HL-60 (cell line): ENCODE data around the gene CXXC5.

Experiments used
- DNase-seq, 2 experiments: peaks; one replicate each; pipeline ENCODE4 v3.0.0-alpha.2; 2010 to 2020; ENCODE audit warnings: low read depth in 1 of 2, low spot score in 1 of 2
- H3K27ac ChIP-seq: fragments of 250-450 bp; sonication (Bioruptor Pico); replicated peaks from 2 replicates; pipeline ENCODE4 v1.5.1; 2020; ENCODE audit warnings: mild to moderate bottlenecking, moderate library complexity
- H3K27me3 ChIP-seq: fragments of 250-450 bp; sonication (Bioruptor Pico); 2 replicates; pipeline ENCODE4 v1.5.1; 2021; ENCODE audit warnings: mild to moderate bottlenecking, moderate library complexity; ENCODE audit not compliant: insufficient read depth, poor library complexity, severe bottlenecking
- H3K4me3 ChIP-seq: replicated peaks from 2 replicates; pipeline ENCODE4 v1.5.1; 2011; ENCODE audit warnings: mild to moderate bottlenecking, control low read depth, low read length; ENCODE audit not compliant: insufficient read depth
- GABPA ChIP-seq: IDR thresholded peaks from 2 replicates; pipeline ENCODE4 v1.6.1; 2012; ENCODE audit warnings: low read depth
- POLR2AphosphoS5 ChIP-seq: IDR thresholded peaks from 2 replicates; pipeline ENCODE4 v1.6.1; 2012; ENCODE audit warnings: low read depth
- SPI1 ChIP-seq: IDR thresholded peaks from 2 replicates; pipeline ENCODE4 v1.6.1; 2012; ENCODE audit warnings: low read depth, mild to moderate bottlenecking, borderline replicate concordance
- TF ChIP-seq, protein P1 (sequence below): IDR thresholded peaks from 2 replicates; pipeline ENCODE4 v1.6.1; 2012; ENCODE audit warnings: low read depth; ENCODE audit not compliant: insufficient replicate concordance
- TF ChIP-seq, protein P2 (sequence below): IDR thresholded peaks from one replicate; pipeline ENCODE4 v1.5.1; 2011; ENCODE audit warnings: low read length, control low read depth, inconsistent platforms; ENCODE audit not compliant: insufficient read depth

Gene CXXC5

DNA sequence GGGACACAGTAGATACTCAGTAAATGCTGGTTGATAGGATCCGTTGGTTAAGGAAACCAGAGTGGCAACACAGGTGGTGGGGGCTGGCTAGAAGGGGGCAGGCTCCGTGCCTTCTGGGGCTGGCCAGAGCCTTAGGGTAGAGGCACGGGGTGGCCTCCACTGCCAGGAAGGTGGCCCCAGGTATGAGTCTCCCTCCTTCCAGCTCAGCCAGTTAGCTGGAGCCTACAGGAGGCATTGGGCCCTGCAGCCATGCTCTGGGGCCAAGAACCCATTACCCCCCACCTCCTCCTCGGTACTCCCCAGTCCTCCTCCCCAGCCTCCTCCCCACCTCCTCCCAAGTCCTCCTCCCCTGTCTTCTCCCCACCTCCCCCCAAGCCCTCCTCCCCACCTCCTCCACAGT lies 27.7 kb downstream of the CXXC5 start:
- no peak for DNase-seq
- TF ChIP-seq POLR2AphosphoS5 (no peak), SPI1 (no peak), GABPA (no peak)
- TF ChIP-seq, protein P1, sequence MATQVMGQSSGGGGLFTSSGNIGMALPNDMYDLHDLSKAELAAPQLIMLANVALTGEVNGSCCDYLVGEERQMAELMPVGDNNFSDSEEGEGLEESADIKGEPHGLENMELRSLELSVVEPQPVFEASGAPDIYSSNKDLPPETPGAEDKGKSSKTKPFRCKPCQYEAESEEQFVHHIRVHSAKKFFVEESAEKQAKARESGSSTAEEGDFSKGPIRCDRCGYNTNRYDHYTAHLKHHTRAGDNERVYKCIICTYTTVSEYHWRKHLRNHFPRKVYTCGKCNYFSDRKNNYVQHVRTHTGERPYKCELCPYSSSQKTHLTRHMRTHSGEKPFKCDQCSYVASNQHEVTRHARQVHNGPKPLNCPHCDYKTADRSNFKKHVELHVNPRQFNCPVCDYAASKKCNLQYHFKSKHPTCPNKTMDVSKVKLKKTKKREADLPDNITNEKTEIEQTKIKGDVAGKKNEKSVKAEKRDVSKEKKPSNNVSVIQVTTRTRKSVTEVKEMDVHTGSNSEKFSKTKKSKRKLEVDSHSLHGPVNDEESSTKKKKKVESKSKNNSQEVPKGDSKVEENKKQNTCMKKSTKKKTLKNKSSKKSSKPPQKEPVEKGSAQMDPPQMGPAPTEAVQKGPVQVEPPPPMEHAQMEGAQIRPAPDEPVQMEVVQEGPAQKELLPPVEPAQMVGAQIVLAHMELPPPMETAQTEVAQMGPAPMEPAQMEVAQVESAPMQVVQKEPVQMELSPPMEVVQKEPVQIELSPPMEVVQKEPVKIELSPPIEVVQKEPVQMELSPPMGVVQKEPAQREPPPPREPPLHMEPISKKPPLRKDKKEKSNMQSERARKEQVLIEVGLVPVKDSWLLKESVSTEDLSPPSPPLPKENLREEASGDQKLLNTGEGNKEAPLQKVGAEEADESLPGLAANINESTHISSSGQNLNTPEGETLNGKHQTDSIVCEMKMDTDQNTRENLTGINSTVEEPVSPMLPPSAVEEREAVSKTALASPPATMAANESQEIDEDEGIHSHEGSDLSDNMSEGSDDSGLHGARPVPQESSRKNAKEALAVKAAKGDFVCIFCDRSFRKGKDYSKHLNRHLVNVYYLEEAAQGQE, result no peak
- TF ChIP-seq, protein P2, sequence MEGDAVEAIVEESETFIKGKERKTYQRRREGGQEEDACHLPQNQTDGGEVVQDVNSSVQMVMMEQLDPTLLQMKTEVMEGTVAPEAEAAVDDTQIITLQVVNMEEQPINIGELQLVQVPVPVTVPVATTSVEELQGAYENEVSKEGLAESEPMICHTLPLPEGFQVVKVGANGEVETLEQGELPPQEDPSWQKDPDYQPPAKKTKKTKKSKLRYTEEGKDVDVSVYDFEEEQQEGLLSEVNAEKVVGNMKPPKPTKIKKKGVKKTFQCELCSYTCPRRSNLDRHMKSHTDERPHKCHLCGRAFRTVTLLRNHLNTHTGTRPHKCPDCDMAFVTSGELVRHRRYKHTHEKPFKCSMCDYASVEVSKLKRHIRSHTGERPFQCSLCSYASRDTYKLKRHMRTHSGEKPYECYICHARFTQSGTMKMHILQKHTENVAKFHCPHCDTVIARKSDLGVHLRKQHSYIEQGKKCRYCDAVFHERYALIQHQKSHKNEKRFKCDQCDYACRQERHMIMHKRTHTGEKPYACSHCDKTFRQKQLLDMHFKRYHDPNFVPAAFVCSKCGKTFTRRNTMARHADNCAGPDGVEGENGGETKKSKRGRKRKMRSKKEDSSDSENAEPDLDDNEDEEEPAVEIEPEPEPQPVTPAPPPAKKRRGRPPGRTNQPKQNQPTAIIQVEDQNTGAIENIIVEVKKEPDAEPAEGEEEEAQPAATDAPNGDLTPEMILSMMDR, result no peak
- H3K4me3 ChIP-seq, result no peak overlapping the region
- no peaks in the 10 kb centered on the region for H3K27me3 ChIP-seq
- no peak overlapping the region for H3K27ac ChIP-seq

DNA sequence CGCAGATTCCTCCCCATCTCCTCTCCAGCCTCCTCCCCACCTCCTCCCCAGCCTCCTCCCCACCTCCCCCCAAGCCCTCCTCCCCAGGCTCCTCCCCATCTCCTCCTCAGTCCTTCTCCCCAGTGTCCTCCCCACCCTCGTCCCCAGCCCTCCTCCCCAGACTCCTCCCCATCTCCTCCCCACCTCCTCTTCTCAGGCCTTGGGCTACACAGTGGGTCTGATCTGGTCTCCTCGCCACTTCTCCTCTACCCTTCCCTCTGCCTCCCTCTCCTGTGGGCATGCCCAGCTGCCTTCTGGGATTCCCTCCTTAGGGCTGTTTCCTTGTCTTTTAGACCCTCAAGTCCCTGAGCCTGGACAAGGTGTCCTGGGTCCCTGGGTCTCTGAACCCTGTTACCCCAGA lies 28.3 kb downstream of the CXXC5 start:
- DNase-seq, result no peak
- no peak for TF ChIP-seq POLR2AphosphoS5
- TF ChIP-seq, protein P2, result no peak
- no peak for TF ChIP-seq SPI1
- no peak for TF ChIP-seq GABPA
- Histone ChIP-seq H3K27ac (no peak overlapping the region), H3K4me3 (no peak overlapping the region), H3K27me3 (no peaks in the 10 kb centered on the region)

DNA sequence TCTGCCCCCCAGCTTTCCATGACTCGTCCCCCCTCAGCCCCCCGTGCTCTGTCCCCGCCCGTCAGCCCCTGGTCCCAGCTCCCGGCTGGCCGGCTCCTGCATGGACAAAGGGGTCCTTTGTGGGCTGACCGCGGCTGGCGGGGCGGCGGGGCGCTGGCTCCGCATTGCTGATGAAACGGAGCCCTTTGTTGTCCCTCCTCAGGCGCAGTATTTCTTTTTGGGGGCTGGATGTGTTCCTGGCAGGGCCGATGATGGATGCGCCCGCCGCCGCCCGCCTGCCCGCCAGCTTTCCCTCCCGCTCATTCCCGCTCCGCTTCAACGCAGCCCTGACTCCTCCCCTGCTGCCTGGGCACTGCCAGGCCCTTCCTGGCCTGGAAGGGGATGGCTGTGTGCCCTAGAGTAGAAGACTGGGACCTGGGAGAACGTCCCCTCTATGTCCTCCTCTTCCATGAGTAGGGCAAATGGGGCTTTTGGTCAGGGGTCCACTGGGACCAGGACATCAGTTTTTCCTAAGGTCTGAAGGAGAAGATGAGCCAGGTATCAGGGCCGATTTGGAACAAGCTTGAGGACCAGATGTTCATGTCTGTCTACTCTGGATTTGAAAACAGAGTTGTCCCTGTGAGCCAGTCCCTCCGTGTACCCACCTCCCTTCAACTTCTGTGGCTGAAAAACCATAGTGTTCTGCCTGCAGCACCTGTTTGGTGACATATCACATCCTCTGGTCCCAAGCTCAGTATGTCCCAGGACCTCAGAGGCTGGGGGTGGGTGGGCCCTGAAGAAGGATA lies 29.0 kb downstream of the CXXC5 start:
- TF ChIP-seq GABPA (no peak), POLR2AphosphoS5 (no peak)
- TF ChIP-seq, protein P1, result no peak
- Histone ChIP-seq H3K4me3 (no peak overlapping the region), H3K27ac (no peak overlapping the region), H3K27me3 (no peaks in the 10 kb centered on the region)
- no peak for DNase-seq

DNA sequence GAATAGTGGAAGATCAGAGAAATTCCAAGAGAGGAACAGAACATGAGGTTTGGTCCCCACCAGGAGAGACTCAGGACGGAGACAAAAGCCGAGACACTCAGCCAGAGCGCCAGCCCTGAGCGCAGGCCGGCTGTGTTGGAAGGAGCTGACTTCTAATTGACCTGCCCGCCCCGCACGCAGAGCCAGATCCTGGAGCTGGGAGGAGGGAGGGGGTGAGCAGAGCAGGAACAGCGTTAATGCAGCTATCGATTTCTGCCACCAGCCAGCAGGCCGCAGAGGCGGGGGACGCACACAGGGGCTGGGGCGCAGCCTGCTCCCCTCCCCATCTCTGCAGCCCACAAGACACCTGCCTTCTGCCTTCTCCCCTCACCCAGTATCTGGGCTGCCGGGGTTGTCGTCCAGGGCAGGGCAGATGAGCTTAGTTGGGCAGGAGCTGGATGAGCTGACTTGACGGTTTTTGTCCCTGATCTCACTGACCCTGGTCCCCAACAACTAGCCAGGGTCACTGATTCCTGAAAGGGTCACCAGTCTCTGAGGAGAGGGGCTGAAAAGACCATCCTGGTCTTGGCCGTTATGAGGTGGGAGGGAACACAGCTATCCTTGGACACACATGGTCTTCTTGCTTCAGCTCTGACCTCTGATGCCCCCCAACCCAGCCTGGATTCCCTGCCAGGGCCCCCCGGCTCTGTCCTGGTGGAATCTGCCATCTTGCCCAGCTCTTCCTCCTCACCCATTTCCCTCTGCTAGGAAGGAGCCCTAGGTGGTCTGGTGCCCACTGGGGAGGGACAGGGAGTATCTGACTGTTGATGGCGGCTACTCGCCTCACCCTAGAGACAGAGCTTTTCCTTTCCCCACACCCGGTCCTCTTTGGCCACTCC lies 29.8 kb downstream of the CXXC5 start:
- no peaks in the 10 kb centered on the region for H3K27me3 ChIP-seq
- TF ChIP-seq, protein P1, result no peak
- no peak for TF ChIP-seq GABPA
- TF ChIP-seq SPI1, result no peak
- no peak for TF ChIP-seq POLR2AphosphoS5
- TF ChIP-seq, protein P2, result no peak
- no peak overlapping the region for H3K4me3 ChIP-seq
- H3K27ac ChIP-seq, result no peak overlapping the region
- DNase-seq, result no peak
